ENCODE data around the gene CELA2B. TPM values are rescaled to one million over a fixed set of nuclear protein-coding genes. Genes with fewer than 3 reads are reported as not detected.
"Not testable (repeated sequence)": the region's sequence is repeated elsewhere in the genome, so short reads cannot be mapped to it uniquely, and the experiment has no call there.

The CELA2B gene
- total RNA-seq, 2 donors from 2014 or later = not detected

GRCh38 chr1:15515022-15515663, 39.2 kb downstream of the CELA2B start:
- no peak for DNase-seq
- no peak for ATAC-seq
- intact Hi-C loops (cut with DNase I, micrococcal nuclease) = no loop called here

- no peak for ATAC-seq
Measured at GRCh38 chr1:15519625-15520024, 43.7 kb downstream of the CELA2B start.

GRCh38 chr1:15521206-15521906, 45.5 kb downstream of the CELA2B start:
- intact Hi-C loops (cut with DNase I, micrococcal nuclease); DNase-seq; ATAC-seq: not testable (repeated sequence)

More at GRCh38 chr1:15519625-15520024, 43.7 kb downstream of the CELA2B start:
- no peak for DNase-seq
- intact Hi-C loops (cut with DNase I, micrococcal nuclease) = no loop called here

- ATAC-seq = no peak
- intact Hi-C loops (cut with DNase I, micrococcal nuclease) = no loop called here
Measured at GRCh38 chr1:15522551-15522950, 46.6 kb downstream of the CELA2B start.

GRCh38 chr1:15523104-15524020, 47.5 kb downstream of the CELA2B start:
- ATAC-seq (no peak), DNase-seq (peak in 1 of 2 donors; percentile 17)
- intact Hi-C loops (cut with DNase I, micrococcal nuclease) = no loop called here

More at GRCh38 chr1:15522551-15522950, 46.6 kb downstream of the CELA2B start:
- no peak for DNase-seq

GRCh38 chr1:15524021-15524282, 48.0 kb downstream of the CELA2B start, which contains the start of gene CASP9:
Gene CASP9, minus strand, starts transcription at chr1:15524215. Its CDS starts 15 bp downstream, at chr1:15524200.
- no peak for DNase-seq
- no peak for ATAC-seq
- intact Hi-C loops (cut with DNase I, micrococcal nuclease) = no loop called here

- DNase-seq (peak; percentile 99 to 100), ATAC-seq (peak; percentile 63)
- intact Hi-C loops (cut with DNase I, micrococcal nuclease) = no loop called here
Measured at GRCh38 chr1:15524283-15525049, 48.6 kb downstream of the CELA2B start.

- intact Hi-C loops (cut with DNase I, micrococcal nuclease) = no loop called here
- DNase-seq = peak; percentile 100
Measured at GRCh38 chr1:15525050-15526020, 49.4 kb downstream of the CELA2B start.

GRCh38 chr1:15526021-15526489, 50.2 kb downstream of the CELA2B start:
- intact Hi-C loops (cut with DNase I, micrococcal nuclease) = no loop called here
- ATAC-seq (no peak), DNase-seq (peak; percentile 56 to 63)

More at GRCh38 chr1:15525050-15526020, 49.4 kb downstream of the CELA2B start:
- no peak for ATAC-seq

- intact Hi-C loops (cut with DNase I, micrococcal nuclease) = no loop called here
- peak; percentile 56 for ATAC-seq
- peak; percentile 98 to 100 for DNase-seq
Measured at GRCh38 chr1:15526490-15527339, 50.8 kb downstream of the CELA2B start, which contains the start of gene DNAJC16. Gene DNAJC16, plus strand, starts transcription at chr1:15526848. Its CDS starts 2,258 bp downstream, at chr1:15529106.

GRCh38 chr1:15531003-15531402, 55.1 kb downstream of the CELA2B start:
- ATAC-seq (no peak), DNase-seq (no peak)
- intact Hi-C loops (cut with DNase I, micrococcal nuclease) = no loop called here

- no peak for DNase-seq
- ATAC-seq = no peak
- intact Hi-C loops (cut with DNase I, micrococcal nuclease) = no loop called here
Measured at GRCh38 chr1:15531682-15532081, 55.8 kb downstream of the CELA2B start.

- intact Hi-C loops (cut with DNase I, micrococcal nuclease) = no loop called here
- no peak for ATAC-seq
- DNase-seq = no peak
Measured at GRCh38 chr1:15538771-15539170, 62.9 kb downstream of the CELA2B start.

GRCh38 chr1:15540186-15540585, 64.3 kb downstream of the CELA2B start:
- intact Hi-C loops (cut with DNase I, micrococcal nuclease) = no loop called here
- ATAC-seq (no peak), DNase-seq (no peak)

Data from left colon (tissue), 2 donors.